SK-N-MC (cell line): Measurements from ENCODE around the gene CHST4.
"Not testable (repeated sequence)": the region's sequence is repeated elsewhere in the genome, so short reads cannot be mapped to it uniquely, and the experiment has no call there.

Experiments
- DNase-seq: peaks from one replicate; pipeline ENCODE4 v3.0.0-alpha.2; 2011; ENCODE audit warnings: low read depth, low spot score
- H3K27ac ChIP-seq: fragments of 200-600 bp; sonication (generic); 2 replicates; pipeline ENCODE4 v1.5.1; 2016; ENCODE audit warnings: mixed run types
- H3K36me3 ChIP-seq: fragments of 200-600 bp; sonication (generic); 2 replicates; pipeline ENCODE4 v1.6.1; 2017; ENCODE audit warnings: antibody characterized with exemption, low read length, mixed read lengths; ENCODE audit not compliant: insufficient read depth
- H3K4me3 ChIP-seq: fragments of 200-600 bp; sonication (generic); 2 replicates; pipeline ENCODE4 v1.5.1; 2016
- H3K9ac ChIP-seq: fragments of 200-600 bp; sonication (generic); 2 replicates; pipeline ENCODE4 v1.8.0; 2017; ENCODE audit warnings: mixed run types, mixed read lengths; ENCODE audit not compliant: insufficient read length
- H3K9me3 ChIP-seq: fragments of 200-600 bp; sonication (generic); 2 replicates; pipeline ENCODE4 v1.6.1; 2017; ENCODE audit warnings: low read depth, mild to moderate bottlenecking, antibody characterized with exemption, low read length, moderate library complexity, mixed read lengths
- EZH2 ChIP-seq: fragments of 200-600 bp; sonication (generic); IDR thresholded peaks from one replicate; pipeline ENCODE4 v1.6.1; 2017; ENCODE audit warnings: antibody characterized with exemption
- FOXP2 ChIP-seq: optimal IDR thresholded peaks from 2 replicates; pipeline ENCODE3; 2011; ENCODE audit warnings: mild to moderate bottlenecking, moderate library complexity; ENCODE audit not compliant: insufficient read depth; ENCODE audit errors: extremely low read length, control extremely low read depth
- POLR2AphosphoS5 ChIP-seq: IDR thresholded peaks from 2 replicates; pipeline ENCODE4 v1.6.1; 2012; ENCODE audit warnings: mild to moderate bottlenecking, low read depth, low read length, borderline replicate concordance

Gene CHST4

GRCh38 chr16:71537643-71538042 lies 11.4 kb downstream of the CHST4 start:
- H3K9ac ChIP-seq = no peak overlapping the region
- no peak for DNase-seq

GRCh38 chr16:71542377-71542776 lies 16.2 kb downstream of the CHST4 start:
- Histone ChIP-seq H3K9ac (no peak overlapping the region), H3K4me3 (no peak overlapping the region), H3K36me3 (no peaks in the 10 kb centered on the region), H3K27ac (no peak overlapping the region), H3K9me3 (no peaks in the 10 kb centered on the region)
- DNase-seq = no peak
- TF ChIP-seq FOXP2 (no peak), EZH2 (no peak), POLR2AphosphoS5 (no peak)

More at GRCh38 chr16:71537643-71538042, 11.4 kb downstream of the CHST4 start:
- no peak overlapping the region for H3K27ac ChIP-seq
- H3K36me3 ChIP-seq = no peaks in the 10 kb centered on the region
- no peaks in the 10 kb centered on the region for H3K9me3 ChIP-seq
- no peak overlapping the region for H3K4me3 ChIP-seq
- TF ChIP-seq POLR2AphosphoS5 (no peak), FOXP2 (no peak), EZH2 (no peak)

- Histone ChIP-seq H3K36me3 (no peaks in the 10 kb centered on the region), H3K9ac (no peak overlapping the region), H3K9me3 (no peaks in the 10 kb centered on the region), H3K27ac (no peak overlapping the region), H3K4me3 (no peak overlapping the region)
- DNase-seq = no peak
- no peak for TF ChIP-seq POLR2AphosphoS5
Measured at GRCh38 chr16:71547168-71547567, 20.9 kb downstream of the CHST4 start.

- H3K4me3 ChIP-seq = no peak overlapping the region
- DNase-seq = no peak
- no peak overlapping the region for H3K27ac ChIP-seq
- TF ChIP-seq FOXP2 = no peak
- no peak for TF ChIP-seq POLR2AphosphoS5
- no peak for TF ChIP-seq EZH2
- no peaks in the 10 kb centered on the region for H3K36me3 ChIP-seq
- H3K9me3 ChIP-seq = no peaks in the 10 kb centered on the region
- H3K9ac ChIP-seq = no peak overlapping the region
Measured at GRCh38 chr16:71552698-71553503, 26.7 kb downstream of the CHST4 start.

GRCh38 chr16:71555230-71555891 lies 29.1 kb downstream of the CHST4 start:
- no peak for DNase-seq
- Histone ChIP-seq H3K9ac (no peak overlapping the region), H3K27ac (no peak overlapping the region), H3K9me3 (no peaks in the 10 kb centered on the region), H3K4me3 (no peak overlapping the region), H3K36me3 (no peaks in the 10 kb centered on the region)
- TF ChIP-seq EZH2 (no peak), FOXP2 (no peak), POLR2AphosphoS5 (no peak)

GRCh38 chr16:71557299-71557698 lies 31.1 kb downstream of the CHST4 start:
- TF ChIP-seq FOXP2 = no peak
- no peak for TF ChIP-seq EZH2
- TF ChIP-seq POLR2AphosphoS5 = no peak
- Histone ChIP-seq H3K9me3 (no peaks in the 10 kb centered on the region), H3K4me3 (no peak overlapping the region), H3K36me3 (no peaks in the 10 kb centered on the region), H3K9ac (no peak overlapping the region), H3K27ac (no peak overlapping the region)
- no peak for DNase-seq

GRCh38 chr16:71557954-71558582 lies 31.8 kb downstream of the CHST4 start:
- H3K36me3 ChIP-seq = no peaks in the 10 kb centered on the region
- no peaks in the 10 kb centered on the region for H3K9me3 ChIP-seq
- H3K27ac ChIP-seq = no peak overlapping the region
- no peak overlapping the region for H3K4me3 ChIP-seq
- no peak overlapping the region for H3K9ac ChIP-seq
- no peak for TF ChIP-seq POLR2AphosphoS5
- no peak for TF ChIP-seq EZH2
- no peak for TF ChIP-seq FOXP2
- no peak for DNase-seq

GRCh38 chr16:71559855-71560254 lies 33.6 kb downstream of the CHST4 start:
- TF ChIP-seq POLR2AphosphoS5 (no peak), FOXP2 (no peak), EZH2 (no peak)
- no peak overlapping the region for H3K27ac ChIP-seq
- DNase-seq = no peak
- H3K9ac ChIP-seq = no peak overlapping the region
- no peaks in the 10 kb centered on the region for H3K9me3 ChIP-seq
- no peak overlapping the region for H3K4me3 ChIP-seq
- no peaks in the 10 kb centered on the region for H3K36me3 ChIP-seq

GRCh38 chr16:71561886-71562285 lies 35.7 kb downstream of the CHST4 start:
- not testable (repeated sequence) for H3K9me3 ChIP-seq, H3K36me3 ChIP-seq, H3K27ac ChIP-seq, DNase-seq, H3K4me3 ChIP-seq, H3K9ac ChIP-seq
